ENCODE data around the gene MARCO.

MARCO gene, protein sequence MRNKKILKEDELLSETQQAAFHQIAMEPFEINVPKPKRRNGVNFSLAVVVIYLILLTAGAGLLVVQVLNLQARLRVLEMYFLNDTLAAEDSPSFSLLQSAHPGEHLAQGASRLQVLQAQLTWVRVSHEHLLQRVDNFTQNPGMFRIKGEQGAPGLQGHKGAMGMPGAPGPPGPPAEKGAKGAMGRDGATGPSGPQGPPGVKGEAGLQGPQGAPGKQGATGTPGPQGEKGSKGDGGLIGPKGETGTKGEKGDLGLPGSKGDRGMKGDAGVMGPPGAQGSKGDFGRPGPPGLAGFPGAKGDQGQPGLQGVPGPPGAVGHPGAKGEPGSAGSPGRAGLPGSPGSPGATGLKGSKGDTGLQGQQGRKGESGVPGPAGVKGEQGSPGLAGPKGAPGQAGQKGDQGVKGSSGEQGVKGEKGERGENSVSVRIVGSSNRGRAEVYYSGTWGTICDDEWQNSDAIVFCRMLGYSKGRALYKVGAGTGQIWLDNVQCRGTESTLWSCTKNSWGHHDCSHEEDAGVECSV

DNA sequence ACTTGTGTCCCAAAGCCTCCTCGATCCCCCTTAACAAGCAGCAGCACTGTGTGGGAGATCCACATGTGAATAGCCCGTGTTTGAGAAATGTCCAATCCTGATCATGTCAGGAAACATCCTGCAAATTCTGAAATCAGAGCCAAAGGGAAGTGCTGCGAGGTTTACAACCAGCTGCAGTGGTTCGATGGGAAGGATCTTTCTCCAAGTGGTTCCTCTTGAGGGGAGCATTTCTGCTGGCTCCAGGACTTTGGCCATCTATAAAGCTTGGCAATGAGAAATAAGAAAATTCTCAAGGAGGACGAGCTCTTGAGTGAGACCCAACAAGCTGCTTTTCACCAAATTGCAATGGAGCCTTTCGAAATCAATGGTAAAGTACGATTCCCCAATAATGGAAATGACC, at the start of gene MARCO:
MARCO (plus strand) TSS at position 164 of the 400 bp plus-strand sequence; CDS start at position 271, 107 bp downstream.
- DNase-seq = no peak

DNA sequence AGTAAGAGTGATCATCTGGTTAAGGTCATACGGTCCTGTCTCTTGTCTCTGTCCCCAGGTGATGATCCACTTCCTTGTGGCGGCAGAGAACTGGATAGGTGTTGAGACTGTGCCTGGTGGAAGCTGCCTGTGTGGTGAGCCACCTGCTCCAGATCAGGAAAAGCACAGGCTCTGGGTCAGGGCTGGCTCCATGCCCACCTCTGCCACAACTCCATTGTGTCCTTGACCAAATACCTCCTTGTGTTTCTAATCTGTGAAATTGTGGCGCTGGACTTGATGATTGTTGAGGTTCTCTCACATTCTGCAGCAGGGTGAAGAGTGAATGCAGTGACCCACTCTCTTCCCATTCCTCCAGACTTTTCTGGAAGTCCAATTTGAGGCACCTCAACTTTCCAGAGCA, 48.9 kb upstream of the MARCO start:
- DNase-seq = no peak

DNA sequence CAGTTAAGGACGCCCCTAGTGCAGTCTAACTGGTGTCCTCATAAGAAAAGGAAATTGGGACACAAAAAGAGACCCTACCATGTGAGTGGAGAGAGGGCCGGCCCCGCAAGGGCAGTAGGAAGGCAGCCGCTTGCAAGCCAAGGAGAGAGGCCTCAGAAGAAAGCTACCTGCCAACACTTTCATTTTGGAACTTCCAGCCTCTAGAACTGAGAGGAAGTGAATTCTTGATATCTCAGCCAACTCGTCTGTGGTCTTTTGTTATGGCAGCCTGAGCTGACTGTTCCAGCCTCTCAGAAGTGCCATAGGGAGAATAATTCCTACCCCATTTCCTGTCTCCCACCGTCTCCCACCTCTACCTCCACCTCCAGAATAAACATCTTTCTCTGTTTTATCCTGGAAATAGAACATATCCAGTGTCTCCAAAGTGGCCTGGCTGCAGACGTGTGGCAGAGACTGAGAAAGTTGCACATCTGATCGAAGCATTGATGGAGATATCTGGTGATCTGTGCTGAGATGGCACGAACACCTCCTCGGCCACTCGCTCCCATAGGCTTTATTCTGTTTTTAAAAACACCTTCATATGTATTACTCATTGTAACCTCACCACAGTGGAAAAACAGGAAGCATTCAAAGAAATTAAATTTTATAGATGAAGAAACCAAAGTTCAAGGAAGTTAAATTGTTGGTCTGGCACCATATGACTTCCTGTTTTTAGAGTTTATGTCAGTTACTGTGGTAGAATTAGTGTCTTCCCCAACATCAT, 39.5 kb upstream of the MARCO start:
- no peak for DNase-seq

DNA sequence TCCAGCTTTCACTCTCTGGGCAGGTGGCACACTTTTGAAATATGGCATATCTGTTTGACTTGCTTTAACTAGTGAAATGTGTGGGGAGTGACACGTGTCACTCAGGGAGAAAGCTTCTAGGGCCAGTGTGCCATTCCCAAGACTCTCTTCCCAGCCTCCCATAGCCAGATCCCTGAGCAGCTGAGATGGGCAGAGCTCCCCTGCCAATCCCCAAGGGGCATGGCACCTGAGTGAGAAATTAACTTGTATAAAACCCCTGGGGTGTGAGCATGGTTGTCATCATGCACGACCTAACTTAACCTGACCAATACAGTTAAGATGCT, 39.0 kb upstream of the MARCO start:
- no peak for DNase-seq

- DNase-seq = no peak
Measured at GRCh38 chr2:118903551-118904479, 38.2 kb upstream of the MARCO start.

DNA sequence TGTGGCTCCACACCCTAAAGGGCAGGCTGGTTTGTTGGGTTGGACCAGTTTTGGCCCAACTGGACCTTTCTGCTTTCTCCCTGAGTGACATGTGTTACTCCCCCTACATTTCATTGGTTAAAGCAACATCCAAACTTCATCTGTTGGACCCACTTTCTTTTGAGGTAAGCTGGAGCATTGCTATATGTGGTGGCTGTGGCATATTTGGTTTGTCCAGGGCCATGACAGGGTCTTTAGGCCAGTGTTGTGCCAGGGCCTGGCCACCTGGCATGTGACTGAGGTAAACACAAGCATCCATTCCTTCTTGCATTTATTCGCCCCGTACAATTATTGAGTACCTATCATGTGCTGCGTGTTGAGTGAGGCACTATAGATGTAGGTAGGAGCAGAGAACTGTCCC, 36.8 kb upstream of the MARCO start:
- DNase-seq = no peak

DNA sequence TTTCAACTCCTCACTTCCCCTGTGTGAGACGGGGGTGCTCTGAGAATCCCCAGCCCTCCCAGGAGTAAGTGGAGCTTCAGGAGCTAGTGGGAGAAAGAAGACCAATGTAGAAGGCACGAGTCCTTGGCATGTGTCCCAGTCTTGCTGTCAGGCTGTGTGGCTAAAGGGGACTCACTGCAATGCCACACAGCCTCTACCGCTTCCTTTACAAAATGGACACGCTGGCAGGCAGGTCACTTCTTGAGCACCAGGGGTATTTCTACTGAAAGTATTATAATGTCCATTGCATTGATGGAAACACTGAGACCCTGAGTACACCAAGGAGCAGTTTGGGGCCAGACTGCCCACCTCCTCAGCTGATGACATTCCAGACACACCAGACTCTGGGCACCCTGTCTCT, 35.8 kb upstream of the MARCO start:
- no peak for DNase-seq

- DNase-seq = no peak
Measured at GRCh38 chr2:118907759-118908158, 34.2 kb upstream of the MARCO start.

GRCh38 chr2:118909191-118909590, 32.8 kb upstream of the MARCO start:
- no peak for DNase-seq

- DNase-seq = no peak
Measured at GRCh38 chr2:118911166-118911856, 30.7 kb upstream of the MARCO start.

DNA sequence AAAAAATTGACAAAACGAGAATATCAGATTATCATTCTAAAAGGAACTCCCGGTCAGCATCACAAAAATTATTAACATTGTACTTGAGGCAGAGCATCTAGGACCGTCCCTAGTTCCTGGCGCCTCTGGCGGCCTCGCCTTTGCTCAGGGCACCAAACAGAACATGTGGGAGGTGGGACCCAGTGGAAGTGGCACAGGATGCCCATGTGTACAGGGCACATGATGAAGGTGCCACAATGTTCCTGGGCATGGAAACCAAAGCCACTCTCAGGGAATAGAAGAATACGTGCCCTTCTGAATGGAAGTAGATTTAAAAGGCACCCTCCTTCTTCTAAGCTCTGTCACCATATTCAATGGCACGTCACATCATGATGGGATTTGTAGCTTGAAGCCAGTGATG, 30.1 kb upstream of the MARCO start:
- DNase-seq = no peak

DNA sequence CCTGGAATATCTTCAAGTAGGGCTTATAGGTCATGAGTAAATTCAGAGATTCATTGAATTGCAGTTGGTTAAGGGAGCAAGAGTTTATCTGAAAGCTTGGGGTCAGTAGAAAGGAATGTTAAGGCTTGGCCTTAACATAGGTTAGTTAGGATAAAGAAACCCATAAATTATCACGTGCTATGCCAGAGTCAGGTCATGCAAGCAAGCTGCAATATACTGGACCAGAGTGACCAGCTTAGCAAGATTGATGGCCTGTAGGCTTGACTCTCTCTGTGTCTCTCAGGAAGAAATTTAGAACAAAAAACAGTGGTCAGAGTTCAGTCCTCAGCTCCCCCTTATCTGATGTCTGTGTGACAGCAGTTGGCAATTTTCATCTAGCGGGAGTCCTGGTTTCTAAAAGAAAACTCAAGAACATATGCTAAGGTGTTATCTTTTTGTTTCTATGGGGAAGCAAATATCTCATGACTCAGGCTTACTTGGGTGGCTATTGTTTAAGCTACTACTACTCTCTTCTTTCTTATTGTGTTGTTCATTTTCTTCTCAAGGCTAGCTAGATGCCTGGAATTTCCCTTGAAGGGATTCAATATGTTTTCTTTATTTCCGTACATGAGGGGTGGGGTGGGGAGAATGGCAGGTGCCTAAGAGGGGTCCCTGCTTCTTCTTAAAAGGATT, 28.7 kb upstream of the MARCO start:
- no peak for DNase-seq

GRCh38 chr2:118913803-118914645, 28.0 kb upstream of the MARCO start:
- DNase-seq = no peak

DNA sequence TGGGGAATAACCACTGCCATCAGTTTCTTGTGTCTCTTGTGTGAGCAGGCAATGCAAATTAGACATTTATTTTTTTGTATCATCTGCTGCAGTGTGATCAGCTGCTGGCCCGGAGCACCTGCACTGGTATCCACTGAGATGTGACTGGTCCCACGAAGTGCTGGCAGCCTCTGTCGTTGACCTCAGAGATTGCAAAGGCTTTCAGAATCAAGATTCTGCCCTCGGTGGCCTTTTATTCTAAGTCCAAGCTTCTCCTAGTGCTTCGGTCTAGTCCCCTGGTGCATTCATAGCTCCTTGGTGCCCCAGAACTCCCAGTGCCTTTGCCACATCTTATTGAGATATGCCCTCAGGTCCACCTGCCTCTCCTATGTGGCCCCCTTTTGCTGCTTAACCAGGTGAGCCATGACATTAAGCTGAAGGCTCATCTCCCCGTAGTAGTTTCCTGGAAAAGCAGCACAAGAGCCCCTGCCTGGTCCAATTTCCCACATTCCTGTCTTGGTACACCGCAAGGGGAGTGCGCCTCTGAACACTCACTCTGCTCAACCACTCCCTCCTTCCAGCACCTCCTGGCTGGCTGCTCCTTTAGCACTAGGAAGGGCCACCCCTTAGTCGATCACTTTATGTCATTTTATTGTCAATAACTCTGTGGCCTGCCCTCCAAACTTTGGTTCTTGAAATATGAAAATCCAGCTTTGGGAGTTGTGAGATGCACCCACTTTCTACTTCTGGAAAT, 27.1 kb upstream of the MARCO start:
- no peak for DNase-seq

DNA sequence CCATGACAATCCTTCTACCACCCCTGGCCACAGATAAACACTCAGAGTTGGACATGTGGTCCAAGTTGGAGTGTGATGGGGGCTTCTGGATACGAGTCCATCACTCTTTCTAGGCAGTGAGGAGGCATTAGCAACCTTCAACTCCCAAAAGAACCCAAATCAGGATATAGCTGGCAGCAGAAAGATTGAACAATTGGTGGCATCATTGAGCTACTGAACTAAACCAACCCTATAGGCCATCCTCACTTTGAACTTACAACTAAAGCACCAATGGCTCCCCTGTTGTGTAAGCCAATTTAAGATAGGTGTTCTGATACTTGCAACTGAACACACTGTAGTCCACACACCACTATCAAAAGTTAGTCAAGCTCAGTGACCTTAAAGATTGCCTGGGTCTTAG, 24.0 kb upstream of the MARCO start:
- no peak for DNase-seq

- DNase-seq = no peak
Measured at GRCh38 chr2:118921646-118922045, 20.3 kb upstream of the MARCO start.

GRCh38 chr2:118922254-118922653, 19.7 kb upstream of the MARCO start:
- no peak for DNase-seq

DNA sequence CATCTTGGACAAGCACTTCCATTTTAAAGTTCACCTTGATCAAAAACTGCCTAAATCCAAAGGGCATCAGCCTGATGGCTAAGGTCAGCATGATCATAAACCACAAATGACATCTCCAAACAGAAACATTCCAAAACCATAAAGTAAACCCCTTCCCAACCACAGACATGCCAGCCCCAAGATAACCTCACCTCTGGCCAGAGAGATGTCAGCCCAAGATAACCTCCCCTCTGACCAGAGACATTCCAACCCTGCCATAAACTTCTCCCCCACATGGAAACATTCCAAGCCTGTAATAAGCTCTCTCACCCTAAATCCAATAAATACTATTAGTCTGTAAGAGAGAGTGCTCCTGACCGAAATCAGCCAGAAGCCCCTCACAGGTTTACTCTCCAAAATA, 18.6 kb upstream of the MARCO start:
- DNase-seq = no peak

- DNase-seq = no peak
Measured at GRCh38 chr2:118925476-118925875, 16.5 kb upstream of the MARCO start.

GRCh38 chr2:118925981-118926380, 16.0 kb upstream of the MARCO start:
- no peak for DNase-seq
